ENCODE measurements around the gene CDKN2D. TPM values are rescaled to one million over a fixed set of nuclear protein-coding genes. Genes with fewer than 3 reads are reported as not detected.
A peak's percentile ranks its signal among the peaks of the same experiment; 100 is the strongest.

CDKN2D gene
- total RNA-seq, 1 experiment from 2014 or later = 13.8 TPM

- no peaks in the 10 kb centered on the region for H3K9me3 ChIP-seq (ENCODE audit: control insufficient read depth in 1 of 2, insufficient read depth in 1 of 2, low read depth in 1 of 2, low read length in 2 of 2)
- peak within 1 kb of the TSS; percentile 87 for H3K4me2 ChIP-seq (ENCODE audit: low read length)
- no TSS peak for BruUV-seq (replicated peaks)
- peaks cover 0 to 12% of the 10 kb centered on the region in 2 experiments; a peak in 1 of 4 replicates for H3K4me1 ChIP-seq (ENCODE audit: control insufficient read depth in 1 of 2, insufficient read depth in 2 of 2, low read length in 2 of 2)
- DNase-seq (ENCODE audit: low read depth, low spot score) = peak; percentile 42
- H4K20me1 ChIP-seq (ENCODE audit: insufficient read depth) = no peaks in the 10 kb centered on the region
- H3K27me3 ChIP-seq (ENCODE audit: insufficient read depth, low read length) = no peaks in the 10 kb centered on the region
- H3K79me2 ChIP-seq (ENCODE audit: insufficient read depth, low read length) = peaks cover 4% of the 10 kb centered on the region; the same call in 1 of the 2 replicates
- peak within 1 kb of the TSS; percentile 78 for H3K9ac ChIP-seq (ENCODE audit: low read length)
- H3K27ac ChIP-seq (ENCODE audit: low read depth, low read length) = peak within 1 kb of the TSS; percentile 67
- ChIA-PET CTCF (interaction anchor here (2.6 kb wide), 1 partner anchor 58 kb away, joined by 9 read pairs; no protein-coding TSS in a partner anchor), RAD21 (ENCODE audit: low non-redundant PET in 1 of 2, low total read pairs in 2 of 2, uncharacterized antibody in 2 of 2, unreplicated experiment in 2 of 2) (interaction anchor here in 1 of 2 experiments (0.7 kb wide), 1 partner anchor 82 kb away, joined by 3 read pairs; no protein-coding TSS in a partner anchor), POLR2A (no interaction called here)
- H2AFZ ChIP-seq (ENCODE audit: low read depth, low read length, poor library complexity, severe bottlenecking) = peak within 1 kb of the TSS; percentile 89
- peaks cover 0 to 3% of the 10 kb centered on the region in 2 experiments; a peak in 1 of 4 replicates for H3K36me3 ChIP-seq (ENCODE audit: control insufficient read depth in 1 of 2, insufficient read depth in 2 of 2, low read length in 2 of 2)
- peaks cover 6% of the 10 kb centered on the region; the same call in 1 of the 2 replicates for H3K9me2 ChIP-seq (ENCODE audit: insufficient read depth)
- intact Hi-C loops (cut with micrococcal nuclease) = no loop called here
- H3K4me3 ChIP-seq (replicated peaks in 1 of 2; ENCODE audit: low read depth in 1 of 2, low read length in 2 of 2) = peak within 1 kb of the TSS; percentile 76 to 86
- peak; percentile 90 for ATAC-seq
- TF ChIP-seq EGR1 (IDR thresholded peaks at IDR 0.05; ENCODE audit: low read depth) (no peak), CBX3 (IDR thresholded peaks at IDR 0.05; ENCODE audit: low read depth) (no peak), ATF3 (IDR thresholded peaks at IDR 0.05) (no peak), POLR2A (IDR thresholded peaks at IDR 0.05; ENCODE audit: borderline replicate concordance, extremely low read depth, insufficient read depth, insufficient read length) (no peak), EZH2 (IDR thresholded peaks at IDR 0.05) (no peak), SP1 (IDR thresholded peaks at IDR 0.05; ENCODE audit: low read depth) (peak; percentile 34; the same call in 1 of the 2 replicates), ZBTB33 (IDR thresholded peaks at IDR 0.05; ENCODE audit: extremely low read depth, insufficient replicate concordance, low read length) (no peak), FOSL1 (IDR thresholded peaks at IDR 0.05; ENCODE audit: low read depth) (no peak), ELF1 (IDR thresholded peaks at IDR 0.05; ENCODE audit: borderline replicate concordance, low read depth) (no peak; the same call in 1 of the 2 replicates), YY1 (IDR thresholded peaks at IDR 0.05; ENCODE audit: extremely low read depth, insufficient replicate concordance, low read depth, low read length) (peak; percentile 86), ZNF274 (IDR thresholded peaks at IDR 0.05; ENCODE audit: low read depth, low read length) (no peak), CTCF (IDR thresholded peaks at IDR 0.05 in 2 of 3, conservative IDR thresholded peaks at IDR 0.05 in 1 of 3; ENCODE audit: borderline replicate concordance in 1 of 3, insufficient read depth in 1 of 3, low read depth in 2 of 3, low read length in 2 of 3) (no peak), REST (IDR thresholded peaks at IDR 0.05; ENCODE audit: low read depth) (no peak), ZFX (IDR thresholded peaks at IDR 0.05) (no peak), RAD21 (IDR thresholded peaks at IDR 0.05; ENCODE audit: low read depth) (no peak), SRF (IDR thresholded peaks at IDR 0.05; ENCODE audit: low read depth) (no peak), JUND (IDR thresholded peaks at IDR 0.05) (no peak), CEBPB (IDR thresholded peaks at IDR 0.05; ENCODE audit: low read depth) (no peak), TCF7L2 (IDR thresholded peaks at IDR 0.05; ENCODE audit: borderline replicate concordance, extremely low read depth, insufficient read depth, insufficient read length) (no peak)
Measured at GRCh38 chr19:10587022-10587838, 18.5 kb upstream of the CDKN2D start, which contains the start of gene AP1M2. Gene AP1M2, minus strand, starts transcription at chr19:10587312. Its CDS starts 81 bp downstream, at chr19:10587231.

Measured in HCT116 (cell line).